ENCODE results near the gene PRPF8.

DNA sequence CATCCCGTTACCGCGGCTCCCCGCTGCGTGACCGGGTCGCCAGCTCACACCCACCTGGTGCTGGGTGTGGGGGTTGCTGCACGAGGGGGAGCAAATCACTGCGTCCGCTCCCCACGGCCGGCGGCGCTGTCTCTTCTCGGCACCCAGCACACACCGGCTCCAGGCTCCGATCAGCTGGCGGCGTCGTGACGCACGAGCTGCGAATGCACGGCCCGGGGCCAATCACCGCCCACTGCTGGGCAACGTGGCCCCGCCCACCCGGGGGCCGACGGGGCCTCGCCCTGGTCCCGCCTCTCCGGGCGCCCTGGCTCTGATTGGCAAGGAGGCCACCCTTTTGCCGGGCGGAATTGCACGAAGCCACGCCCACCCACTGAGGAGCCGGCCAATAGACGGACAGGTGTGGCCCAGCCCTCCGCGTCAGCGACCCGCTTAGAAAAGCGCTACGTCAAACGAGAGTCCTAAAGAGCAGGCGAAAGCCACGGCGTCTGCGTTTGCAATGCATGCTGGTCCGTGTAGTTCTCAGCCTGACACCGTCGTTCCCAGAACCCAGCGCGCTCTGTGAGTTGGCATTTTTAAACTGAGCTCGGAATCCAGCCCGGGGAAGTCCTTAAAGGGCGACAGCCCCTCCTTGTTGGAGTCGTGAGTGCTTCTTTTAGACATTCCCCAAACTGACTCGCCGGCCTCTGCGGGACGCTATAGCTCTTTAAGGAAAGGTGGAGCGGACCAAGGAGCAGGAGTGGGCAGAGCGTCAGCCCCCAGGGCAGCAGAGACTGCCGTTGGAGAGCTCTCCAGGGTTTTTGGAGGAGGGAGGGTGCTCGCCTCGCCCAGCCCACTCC lies 31.6 kb upstream of the PRPF8 start:
- TF ChIP-seq CHD2 (IDR thresholded peaks at IDR 0.05; ENCODE audit: borderline replicate concordance, low read depth, low read length): peak; percentile 96
- TF ChIP-seq CTCF (IDR thresholded peaks at IDR 0.05 in 2 of 3, conservative IDR thresholded peaks at IDR 0.05 in 1 of 3; ENCODE audit: control insufficient read depth in 2 of 3, extremely low read depth in 1 of 3, insufficient read depth in 1 of 3, low read depth in 3 of 3, low read length in 3 of 3): no peak; a peak in 1 of 6 replicates
- peak; percentile 97 for TF ChIP-seq POLR2AphosphoS5 (IDR thresholded peaks at IDR 0.05; ENCODE audit: low read length)
- TF ChIP-seq SP1 (IDR thresholded peaks at IDR 0.05; ENCODE audit: low read depth, low read length): peak; percentile 98
- TF ChIP-seq NFXL1 (IDR thresholded peaks at IDR 0.05; ENCODE audit: borderline replicate concordance): no peak
- no peak for TF ChIP-seq REST (IDR thresholded peaks at IDR 0.05; ENCODE audit: low read depth, low read length)
- TF ChIP-seq POLR2AphosphoS2 (IDR thresholded peaks at IDR 0.05; ENCODE audit: low read depth, low read length): no peak; the same call in 1 of the 2 replicates
- no peak for TF ChIP-seq RAD21 (IDR thresholded peaks at IDR 0.05; ENCODE audit: insufficient read depth, low read depth, low read length)
- TF ChIP-seq POLR2A (IDR thresholded peaks at IDR 0.05; ENCODE audit: low read depth, low read length): peak; percentile 99
- TF ChIP-seq, protein P1, sequence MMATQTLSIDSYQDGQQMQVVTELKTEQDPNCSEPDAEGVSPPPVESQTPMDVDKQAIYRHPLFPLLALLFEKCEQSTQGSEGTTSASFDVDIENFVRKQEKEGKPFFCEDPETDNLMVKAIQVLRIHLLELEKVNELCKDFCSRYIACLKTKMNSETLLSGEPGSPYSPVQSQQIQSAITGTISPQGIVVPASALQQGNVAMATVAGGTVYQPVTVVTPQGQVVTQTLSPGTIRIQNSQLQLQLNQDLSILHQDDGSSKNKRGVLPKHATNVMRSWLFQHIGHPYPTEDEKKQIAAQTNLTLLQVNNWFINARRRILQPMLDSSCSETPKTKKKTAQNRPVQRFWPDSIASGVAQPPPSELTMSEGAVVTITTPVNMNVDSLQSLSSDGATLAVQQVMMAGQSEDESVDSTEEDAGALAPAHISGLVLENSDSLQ (IDR thresholded peaks at IDR 0.05): peak; percentile 99
- peak; percentile 93 for TF ChIP-seq TAF1 (IDR thresholded peaks at IDR 0.05; ENCODE audit: borderline replicate concordance, low read depth, low read length)
